ENCODE results near the gene HPRT1. TPM values are rescaled to one million over a fixed set of nuclear protein-coding genes. Genes with fewer than 3 reads are reported as not detected.

Gene HPRT1
- total RNA-seq, 1 experiment from 2014 or later, result 20.6 TPM

DNA sequence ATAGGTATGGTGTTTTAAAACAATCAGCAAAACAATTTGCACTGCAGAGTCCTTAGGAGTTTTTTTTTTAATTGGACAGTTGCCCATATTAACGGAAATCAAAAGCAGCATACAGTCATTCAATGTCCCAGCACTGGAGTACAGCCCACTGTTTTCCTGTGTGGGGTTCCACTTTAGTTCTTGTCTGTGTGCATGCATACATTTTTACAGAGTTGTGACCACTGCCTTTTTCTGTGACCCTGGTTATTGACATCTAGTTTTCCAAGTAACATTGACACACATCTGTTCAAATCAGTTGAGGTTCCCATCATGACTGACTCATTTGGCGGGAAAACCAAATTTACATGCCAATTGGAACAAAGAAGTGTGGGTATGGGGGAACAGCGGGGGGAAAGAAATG, 83.3 kb downstream of the HPRT1 start:
- 0 out of 2 replicates have a peak overlapping the region, but pooled peaks have one; percentile 7 for H3K27ac ChIP-seq

DNA sequence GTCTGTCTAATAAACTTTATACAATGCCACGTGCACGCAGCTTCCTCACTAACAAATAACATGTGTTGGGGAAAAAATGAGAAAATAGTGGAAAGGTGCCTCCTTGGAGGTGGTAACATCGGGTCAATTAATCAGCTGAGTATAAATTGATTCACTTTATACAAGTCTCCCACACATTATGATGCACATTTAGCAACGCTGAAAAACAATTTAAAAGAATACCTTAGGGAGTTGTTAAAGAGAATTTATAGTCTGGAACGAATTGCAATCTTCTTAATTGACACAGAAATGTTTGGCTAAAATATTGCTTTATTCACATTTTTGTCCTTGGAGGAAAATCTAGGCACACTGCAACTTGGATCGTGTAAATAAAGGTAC, 84.2 kb downstream of the HPRT1 start:
- Histone ChIP-seq H3K27me3 (no peaks in the 10 kb centered on the region), H3K36me3 (peaks cover 32% of the 10 kb centered on the region), H3K4me1 (peaks cover 21% of the 10 kb centered on the region), H3K4me3 (no peak overlapping the region), H3K9me3 (replicated peaks) (no peaks in the 10 kb centered on the region), H3K27ac (no peak overlapping the region)
- DNase-seq, result no peak

More for the DNA sequence above, 83.3 kb downstream of the HPRT1 start:
- Histone ChIP-seq H3K27me3 (no peaks in the 10 kb centered on the region), H3K4me3 (no peak overlapping the region), H3K4me1 (peaks cover 26% of the 10 kb centered on the region), H3K36me3 (peaks cover 32% of the 10 kb centered on the region), H3K9me3 (replicated peaks) (no peaks in the 10 kb centered on the region)
- peak in 1 of 2 experiments; percentile 18 for DNase-seq

DNA sequence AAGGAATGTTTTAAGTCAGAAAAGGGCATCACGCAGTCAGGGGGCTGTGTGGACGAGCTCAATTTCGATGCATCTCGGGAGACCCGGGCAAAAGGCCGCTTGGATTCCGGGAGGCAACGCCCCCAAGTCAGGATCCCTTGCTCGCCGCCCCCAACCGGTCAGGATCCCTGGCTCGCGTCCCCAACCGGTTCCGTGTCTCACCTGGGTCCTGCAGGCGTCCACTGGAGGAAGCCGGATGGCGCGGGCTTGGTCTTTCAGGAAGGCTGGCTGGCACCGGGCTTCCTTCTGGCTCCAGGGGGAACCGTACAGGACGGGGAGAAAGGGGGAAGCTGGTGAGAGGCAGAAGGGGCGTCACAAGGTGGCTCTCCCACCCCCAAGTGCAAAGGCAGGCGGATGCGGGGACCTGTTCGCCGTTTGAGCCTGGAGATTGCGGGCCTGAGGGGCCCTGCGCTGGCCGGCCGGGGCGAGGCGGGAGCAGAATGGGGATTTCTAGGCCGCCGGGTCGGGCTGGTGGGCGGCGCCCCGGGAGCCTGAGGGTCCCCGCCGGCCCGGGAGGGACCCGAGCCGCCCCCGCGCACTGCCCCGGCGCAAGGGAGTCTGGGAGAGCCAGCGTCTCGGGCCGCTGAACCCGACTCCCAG, 84.7 kb downstream of the HPRT1 start:
- no peak for DNase-seq
- Histone ChIP-seq H3K27ac (no peak overlapping the region), H3K4me1 (peaks cover 21% of the 10 kb centered on the region), H3K4me3 (no peak overlapping the region), H3K9me3 (replicated peaks) (no peaks in the 10 kb centered on the region), H3K27me3 (no peaks in the 10 kb centered on the region), H3K36me3 (peaks cover 32% of the 10 kb centered on the region)

DNA sequence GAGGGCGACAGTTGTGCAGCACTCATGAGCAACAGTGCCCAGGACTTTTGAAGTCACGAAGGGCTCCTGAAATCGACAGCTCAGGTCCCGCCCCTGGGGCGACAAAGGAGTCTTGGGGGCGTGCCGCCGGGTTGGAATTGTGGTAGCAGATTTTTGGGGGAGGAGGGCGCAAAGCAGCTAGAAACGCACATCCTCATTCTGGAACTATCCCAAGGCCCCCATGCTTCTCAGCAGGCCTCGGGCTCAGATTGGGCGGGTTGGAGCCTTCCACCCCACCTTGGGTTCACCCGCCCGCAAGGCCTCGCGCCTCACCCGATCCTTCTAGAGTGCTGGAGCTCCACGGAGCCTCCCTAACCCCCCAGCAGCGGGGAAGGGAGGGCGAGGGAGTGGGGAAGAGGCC, 85.5 kb downstream of the HPRT1 start:
- H3K9me3 ChIP-seq (replicated peaks), result no peaks in the 10 kb centered on the region
- H3K4me1 ChIP-seq, result peaks cover 21% of the 10 kb centered on the region
- H3K4me3 ChIP-seq, result no peak overlapping the region
- DNase-seq, result no peak
- no peak overlapping the region for H3K27ac ChIP-seq
- H3K36me3 ChIP-seq, result peaks cover 32% of the 10 kb centered on the region
- no peaks in the 10 kb centered on the region for H3K27me3 ChIP-seq

DNA sequence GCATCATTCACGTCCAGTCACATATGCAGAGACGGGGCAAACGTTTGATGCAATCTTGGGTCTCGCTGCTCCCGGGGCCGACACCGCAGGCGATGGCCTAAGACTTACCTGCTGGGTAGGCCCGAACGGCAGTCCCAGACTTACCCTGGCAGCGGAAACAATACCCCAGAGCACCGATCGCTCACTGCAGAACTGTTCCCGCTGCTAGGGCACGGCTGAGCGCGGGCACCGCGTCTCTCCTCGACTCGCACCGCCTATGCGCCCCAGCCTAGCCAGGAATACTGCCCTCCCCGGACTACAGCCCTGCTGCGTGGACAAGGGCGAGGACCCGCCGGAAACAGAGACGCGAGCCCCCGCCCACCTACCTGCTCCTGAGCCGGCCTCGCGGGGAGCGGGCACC, 86.2 kb downstream of the HPRT1 start:
- Histone ChIP-seq H3K4me1 (peaks cover 21% of the 10 kb centered on the region), H3K36me3 (peaks cover 32% of the 10 kb centered on the region), H3K4me3 (no peak overlapping the region), H3K27me3 (no peaks in the 10 kb centered on the region), H3K27ac (no peak overlapping the region), H3K9me3 (replicated peaks) (no peaks in the 10 kb centered on the region)
- DNase-seq, result no peak

DNA sequence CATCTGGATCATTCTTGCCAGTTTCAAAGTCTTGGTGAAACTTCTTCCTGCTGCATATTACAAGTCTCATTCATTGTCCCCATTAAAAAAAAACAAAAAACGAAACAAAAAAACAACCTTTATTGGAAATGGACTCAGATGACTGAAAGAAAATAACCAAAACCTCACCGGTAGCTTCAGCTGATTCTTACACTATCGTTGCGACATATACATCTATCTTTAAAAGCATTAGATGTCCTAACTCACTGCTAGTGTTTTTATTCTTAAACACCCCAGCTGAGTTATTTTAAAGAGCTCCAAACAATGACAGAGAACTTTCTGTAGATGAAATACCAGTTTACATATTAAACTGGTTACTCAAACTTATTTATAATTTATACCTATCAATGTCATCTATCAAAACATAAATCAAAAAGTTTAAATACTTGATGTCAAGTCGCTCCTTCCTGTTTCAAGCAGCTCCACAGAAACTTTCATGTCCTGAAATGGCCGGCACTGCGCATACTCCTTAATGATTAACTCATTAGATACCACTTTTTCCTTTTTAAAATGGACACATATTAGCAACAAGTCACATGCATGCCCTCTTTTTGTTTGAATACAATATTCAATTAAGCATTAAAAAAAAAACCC, 87.2 kb downstream of the HPRT1 start:
- no peak overlapping the region; the same call in 1 of the 2 replicates for H3K27ac ChIP-seq
- H3K4me1 ChIP-seq, result peaks cover 24% of the 10 kb centered on the region
- peaks cover 32% of the 10 kb centered on the region for H3K36me3 ChIP-seq
- peak overlapping the region; percentile 84 for H3K4me3 ChIP-seq
- H3K27me3 ChIP-seq, result no peaks in the 10 kb centered on the region
- DNase-seq, result no peak
- no peaks in the 10 kb centered on the region for H3K9me3 ChIP-seq (replicated peaks)

DNA sequence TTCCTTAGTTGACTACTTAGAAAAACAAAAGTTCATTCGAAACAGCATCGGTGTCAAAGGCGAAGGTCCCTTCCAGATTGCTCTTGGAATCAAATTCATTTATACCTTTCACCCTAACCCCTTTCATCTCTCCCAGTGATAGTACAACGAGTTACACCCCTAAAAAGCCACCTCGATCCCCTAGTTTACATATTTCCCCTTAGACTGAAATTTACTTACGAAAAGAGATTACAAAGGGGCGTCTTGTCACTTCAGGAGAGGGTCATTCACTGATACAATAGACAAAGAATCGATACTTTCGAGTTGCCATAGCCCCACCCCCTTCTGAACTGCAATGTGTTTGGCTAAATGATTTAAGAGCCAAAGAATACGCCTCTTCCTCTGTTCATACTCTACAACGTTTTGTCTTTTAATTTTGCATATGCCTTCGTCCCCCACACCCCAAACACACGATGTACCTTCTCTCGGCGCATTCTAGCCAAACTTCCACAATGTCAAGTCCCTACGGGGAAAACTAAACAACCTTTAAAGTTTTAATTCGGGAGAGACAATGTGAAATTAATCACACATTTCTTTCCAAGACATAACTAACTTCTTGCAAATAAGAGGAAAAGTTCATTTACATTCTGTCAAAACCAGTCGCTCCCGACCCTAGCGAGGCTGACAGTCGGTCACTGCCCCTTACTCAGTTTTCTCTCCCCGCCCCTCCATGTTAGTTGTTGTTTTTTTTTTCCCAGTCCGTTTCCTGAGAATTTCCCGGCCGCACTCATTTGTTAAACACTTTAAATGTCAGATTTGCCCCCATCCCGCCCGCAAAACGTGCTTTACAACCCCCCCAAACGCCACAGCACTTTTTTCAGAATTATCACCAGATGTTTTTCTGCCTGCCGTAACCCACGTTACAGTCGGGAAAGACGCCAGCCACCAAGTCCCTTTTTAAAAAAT, 88.6 kb downstream of the HPRT1 start:
- Histone ChIP-seq H3K36me3 (peaks cover 32% of the 10 kb centered on the region), H3K4me3 (peak overlapping the region; percentile 84), H3K27me3 (no peaks in the 10 kb centered on the region), H3K27ac (peak overlapping the region; percentile 92), H3K9me3 (replicated peaks) (no peaks in the 10 kb centered on the region), H3K4me1 (peaks cover 24% of the 10 kb centered on the region)
- peak in 1 of 2 experiments; percentile 20 for DNase-seq

Other genes with a start within 250 kb of the HPRT1 start
- gene CCDC160, start 223.0 kb upstream of the HPRT1 start, total RNA-seq (2014; rRNA removed; shearing (Covaris generic)), result 0.47 and 0.89 TPM in 2 replicates
- gene PHF6, start 86.9 kb upstream of the HPRT1 start, total RNA-seq (2014; rRNA removed; shearing (Covaris generic)), result 67.2 and 74.1 TPM in 2 replicates
- 2.7 and 4.0 TPM in 2 replicates for gene PLAC1, start 198.3 kb downstream of the HPRT1 start, total RNA-seq (2014; rRNA removed; shearing (Covaris generic))